GM19023 (cell line): ENCODE measurements around the gene GPC5.
"Not testable (repeated sequence)": the region's sequence is repeated elsewhere in the genome, so short reads cannot be mapped to it uniquely, and the experiment has no call there.

Source experiments
- ATAC-seq: cut with Tn5 transposase; IDR thresholded peaks from one replicate; pipeline ENCODE4 v1.9.1; 2021; ENCODE audit warnings: mild to moderate bottlenecking, moderate library complexity; ENCODE audit not compliant: unreplicated experiment

The GPC5 gene

DNA sequence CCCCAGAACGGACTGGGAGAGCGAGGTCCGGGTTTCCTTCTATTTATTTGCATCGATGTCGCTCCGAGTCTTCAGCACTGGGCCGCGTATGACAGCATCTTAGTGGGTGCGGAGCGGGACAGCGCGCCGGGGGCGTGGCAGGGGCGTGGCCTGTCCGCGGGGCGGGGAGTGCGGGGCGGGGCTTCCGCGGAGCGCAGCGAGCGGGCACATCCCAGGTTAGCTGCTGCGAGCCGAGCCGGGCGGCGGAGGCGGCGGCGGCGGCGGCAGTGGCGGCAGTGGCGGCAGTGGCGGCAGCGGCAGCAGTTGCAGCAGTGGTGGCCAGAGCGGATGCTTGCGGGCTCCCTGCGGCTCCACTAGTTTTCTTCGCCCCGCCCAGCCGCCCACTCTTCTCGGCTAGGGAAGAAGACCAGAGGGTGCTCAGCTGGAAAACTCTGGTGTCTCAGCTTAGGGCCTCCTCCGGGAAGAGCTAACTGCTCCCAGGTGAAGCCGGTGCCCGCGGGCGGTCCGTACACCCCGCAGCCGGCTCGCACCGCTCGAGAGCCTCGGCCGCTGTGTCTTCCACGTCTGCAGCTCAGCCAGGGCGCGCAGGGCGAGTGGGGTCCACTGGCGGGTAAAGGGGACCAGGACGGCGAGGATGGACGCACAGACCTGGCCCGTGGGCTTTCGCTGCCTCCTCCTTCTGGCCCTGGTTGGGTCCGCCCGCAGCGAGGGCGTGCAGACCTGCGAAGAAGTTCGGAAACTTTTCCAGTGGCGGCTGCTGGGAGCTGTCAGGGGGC, at the start of gene GPC5:
TSS of gene GPC5 (plus strand) at position 209 of the 776 bp plus-strand sequence.
- peak; percentile 97 for ATAC-seq

DNA sequence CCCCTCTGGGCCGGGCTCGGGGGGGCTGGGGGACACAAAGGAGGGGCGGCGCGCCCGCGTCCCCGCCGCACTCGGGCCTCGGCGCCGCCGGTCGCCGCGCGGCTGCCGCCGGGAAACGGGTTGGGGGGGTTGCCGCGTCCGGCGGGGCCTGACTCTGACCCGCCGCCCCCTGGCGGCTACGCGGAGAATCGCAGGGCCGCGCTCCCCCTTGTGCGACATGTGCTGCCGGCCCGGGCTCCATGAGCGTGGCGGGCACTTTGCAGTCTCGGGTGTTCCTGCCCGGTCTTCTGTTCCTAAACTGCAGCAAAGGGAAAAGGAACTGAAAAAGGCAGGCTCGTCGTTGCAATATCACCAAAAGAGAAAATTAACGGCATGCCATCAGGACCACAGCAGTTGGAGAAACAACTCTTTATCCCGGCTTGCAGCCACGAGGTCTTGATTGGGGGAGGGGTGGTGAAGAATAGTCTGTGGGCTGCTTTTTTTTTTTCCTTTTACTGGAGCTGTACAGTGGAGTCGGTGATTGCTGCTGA, 49.5 kb upstream of the GPC5 start:
- peak; percentile 54 for ATAC-seq

DNA sequence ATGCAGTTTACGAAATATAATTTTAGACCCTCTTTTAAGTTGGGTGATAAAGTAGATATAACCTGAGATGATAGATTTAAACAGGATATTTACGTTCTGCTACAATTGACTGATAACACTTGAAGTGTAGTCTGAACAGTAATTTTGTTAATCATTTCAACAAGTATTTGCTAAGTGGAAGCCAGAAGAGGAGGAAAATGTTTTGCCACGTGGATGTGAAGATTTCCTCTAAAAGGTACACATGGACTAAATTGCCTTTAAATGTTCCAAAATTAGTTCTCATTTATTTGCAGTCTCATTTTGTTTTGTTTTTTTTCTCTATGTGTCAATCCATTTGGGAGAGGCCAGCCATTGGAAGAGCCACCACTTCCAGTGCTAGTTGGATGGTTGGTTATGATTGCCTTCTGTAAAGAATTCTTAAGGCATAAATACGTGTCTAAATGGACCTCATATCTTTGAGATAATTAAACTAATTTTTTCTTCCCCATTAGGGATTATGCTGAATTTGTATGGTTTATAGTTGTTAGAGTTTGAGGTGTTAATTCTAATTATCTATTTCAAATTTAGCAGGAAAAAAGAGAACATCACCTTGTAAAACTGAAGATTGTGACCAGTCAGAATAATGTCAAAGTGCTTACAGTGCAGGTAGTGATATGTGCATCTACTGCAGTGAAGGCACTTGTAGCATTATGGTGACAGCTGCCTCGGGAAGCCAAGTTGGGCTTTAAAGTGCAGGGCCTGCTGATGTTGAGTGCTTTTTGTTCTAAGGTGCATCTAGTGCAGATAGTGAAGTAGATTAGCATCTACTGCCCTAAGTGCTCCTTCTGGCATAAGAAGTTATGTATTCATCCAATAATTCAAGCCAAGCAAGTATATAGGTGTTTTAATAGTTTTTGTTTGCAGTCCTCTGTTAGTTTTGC, 48.2 kb upstream of the GPC5 start:
- no peak for ATAC-seq

DNA sequence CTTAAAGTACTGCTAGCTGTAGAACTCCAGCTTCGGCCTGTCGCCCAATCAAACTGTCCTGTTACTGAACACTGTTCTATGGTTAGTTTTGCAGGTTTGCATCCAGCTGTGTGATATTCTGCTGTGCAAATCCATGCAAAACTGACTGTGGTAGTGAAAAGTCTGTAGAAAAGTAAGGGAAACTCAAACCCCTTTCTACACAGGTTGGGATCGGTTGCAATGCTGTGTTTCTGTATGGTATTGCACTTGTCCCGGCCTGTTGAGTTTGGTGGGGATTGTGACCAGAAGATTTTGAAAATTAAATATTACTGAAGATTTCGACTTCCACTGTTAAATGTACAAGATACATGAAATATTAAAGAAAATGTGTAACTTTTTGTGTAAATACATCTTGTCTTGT, 47.3 kb upstream of the GPC5 start:
- ATAC-seq: no peak

DNA sequence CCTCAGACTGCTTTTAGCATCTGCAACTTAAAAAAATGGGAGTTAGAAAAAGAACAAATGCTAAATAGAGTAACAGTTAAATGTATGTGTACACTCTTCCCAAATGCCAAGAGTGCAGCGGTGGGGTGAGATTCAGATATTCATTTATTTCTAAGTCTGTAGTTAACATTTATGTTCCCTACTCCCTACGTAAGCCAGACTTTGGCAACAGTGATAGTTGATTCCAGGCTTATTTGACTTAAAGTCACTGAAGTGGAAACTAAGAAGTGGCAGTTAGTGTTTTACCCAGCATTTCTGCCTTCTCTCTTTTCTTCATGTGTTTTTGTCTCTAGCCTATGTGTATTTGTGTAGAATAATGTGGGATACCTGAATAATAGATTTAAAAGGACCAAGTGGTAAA, 46.4 kb upstream of the GPC5 start:
- no peak for ATAC-seq

DNA sequence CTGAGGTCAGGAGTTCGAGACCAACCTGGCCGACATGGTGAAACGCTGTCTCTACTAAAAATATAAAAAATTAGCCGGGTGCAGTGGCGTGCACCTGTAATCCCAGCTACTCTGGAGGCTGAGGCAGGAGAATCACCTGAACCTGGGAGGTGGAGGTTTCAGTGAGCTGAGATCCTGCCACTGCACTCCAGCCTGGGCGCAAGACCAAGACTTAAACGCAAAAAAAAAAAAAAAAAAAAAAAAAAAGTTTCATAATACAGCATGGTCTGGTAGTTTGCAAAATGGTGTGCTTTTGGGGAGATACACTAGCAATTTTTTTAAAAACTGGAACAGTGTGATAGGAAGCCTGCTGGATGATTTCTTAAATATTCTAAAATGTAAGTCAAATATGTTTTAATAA, 45.5 kb upstream of the GPC5 start:
- ATAC-seq: not testable (repeated sequence)

DNA sequence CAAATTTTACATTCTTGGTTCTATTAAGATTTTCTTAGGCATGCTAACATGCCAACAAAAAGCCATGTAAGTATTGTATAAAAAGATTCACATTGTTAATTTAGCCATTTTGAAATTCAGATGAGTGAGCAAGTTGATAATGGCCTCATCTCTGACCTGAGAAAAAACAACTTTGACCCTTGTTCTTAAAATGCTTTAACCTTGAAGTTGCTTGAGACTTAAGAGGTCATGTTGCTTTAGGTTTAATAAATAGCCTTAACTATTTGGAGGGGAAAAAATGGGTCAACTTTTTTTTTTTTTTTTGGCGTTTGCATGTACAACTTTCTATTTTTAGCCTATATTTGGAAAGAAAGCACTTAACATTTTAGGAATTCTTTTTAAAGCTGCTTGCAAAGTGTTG, 44.9 kb upstream of the GPC5 start:
- ATAC-seq: no peak

DNA sequence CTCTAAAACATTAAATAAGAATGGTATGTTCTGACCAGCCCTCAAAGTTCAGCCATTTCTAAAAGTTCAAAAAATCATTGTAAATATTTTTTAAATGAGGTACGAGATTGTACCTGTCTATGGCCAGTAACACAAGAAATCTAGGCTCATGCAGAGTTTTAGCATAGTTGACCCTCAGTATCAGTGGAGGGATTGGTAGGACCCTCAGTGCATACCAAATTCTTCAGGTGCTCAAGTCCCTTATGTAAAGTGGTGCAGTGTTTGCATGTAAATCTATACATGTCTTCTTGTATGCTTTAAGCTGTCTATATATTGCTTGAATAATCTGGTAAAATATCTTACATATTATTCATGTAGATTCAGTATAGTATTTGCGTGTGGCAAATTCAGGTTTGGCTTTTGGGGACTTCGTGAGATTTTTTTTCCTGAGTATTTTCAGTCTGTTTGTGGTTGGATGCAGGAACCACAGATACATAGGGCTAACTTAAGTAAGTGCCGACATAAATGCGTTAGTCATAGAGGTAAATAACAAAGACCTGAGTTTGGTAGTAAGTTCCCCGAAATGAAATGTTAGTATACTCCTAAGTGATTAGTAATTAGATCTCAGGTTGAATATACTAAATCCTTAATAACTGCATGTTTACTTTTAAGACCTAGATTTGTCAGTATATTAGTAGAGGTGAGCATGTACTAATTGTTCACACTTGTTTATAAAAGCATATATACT, 43.2 kb upstream of the GPC5 start:
- ATAC-seq: no peak

DNA sequence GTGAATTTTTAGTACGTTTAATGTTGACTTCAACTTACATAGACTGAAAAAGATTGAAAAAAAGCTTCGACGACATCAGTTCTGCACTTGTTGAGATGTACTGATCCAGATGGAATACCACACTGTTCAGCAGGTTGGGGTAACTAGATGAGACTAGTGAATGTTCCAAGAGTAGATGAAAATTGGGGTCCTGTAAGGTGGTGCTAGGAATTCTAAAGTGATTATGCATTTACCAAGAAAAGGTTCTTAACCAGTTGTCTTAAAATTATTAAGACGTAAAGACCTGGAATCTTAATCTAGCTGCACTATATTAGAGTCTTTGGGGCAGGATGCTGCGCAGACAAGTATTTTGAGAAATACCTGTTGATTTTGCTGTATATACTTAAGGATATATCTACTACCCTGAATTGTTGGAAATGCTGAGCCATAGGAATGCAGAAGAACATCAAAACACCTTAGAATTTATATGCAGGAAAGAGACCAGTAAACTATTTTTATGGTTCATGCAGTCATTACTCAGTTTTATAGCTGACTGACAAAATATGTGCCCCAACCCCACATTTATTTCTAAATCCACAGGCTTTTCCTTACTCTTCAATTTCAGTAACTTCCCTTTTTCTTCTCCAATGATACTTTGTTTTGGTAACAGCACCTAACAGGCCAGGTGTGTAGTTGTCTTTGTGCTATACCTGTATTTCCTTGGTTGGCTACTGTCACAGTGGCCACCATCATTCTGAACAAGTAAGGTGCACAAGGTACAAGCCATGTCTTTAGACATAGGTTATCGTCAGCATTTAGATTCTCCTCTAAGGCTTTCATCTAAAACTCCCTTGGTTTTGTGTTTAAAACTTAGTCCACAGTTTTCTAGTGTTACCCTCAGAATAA, 42.4 kb upstream of the GPC5 start:
- ATAC-seq: no peak

DNA sequence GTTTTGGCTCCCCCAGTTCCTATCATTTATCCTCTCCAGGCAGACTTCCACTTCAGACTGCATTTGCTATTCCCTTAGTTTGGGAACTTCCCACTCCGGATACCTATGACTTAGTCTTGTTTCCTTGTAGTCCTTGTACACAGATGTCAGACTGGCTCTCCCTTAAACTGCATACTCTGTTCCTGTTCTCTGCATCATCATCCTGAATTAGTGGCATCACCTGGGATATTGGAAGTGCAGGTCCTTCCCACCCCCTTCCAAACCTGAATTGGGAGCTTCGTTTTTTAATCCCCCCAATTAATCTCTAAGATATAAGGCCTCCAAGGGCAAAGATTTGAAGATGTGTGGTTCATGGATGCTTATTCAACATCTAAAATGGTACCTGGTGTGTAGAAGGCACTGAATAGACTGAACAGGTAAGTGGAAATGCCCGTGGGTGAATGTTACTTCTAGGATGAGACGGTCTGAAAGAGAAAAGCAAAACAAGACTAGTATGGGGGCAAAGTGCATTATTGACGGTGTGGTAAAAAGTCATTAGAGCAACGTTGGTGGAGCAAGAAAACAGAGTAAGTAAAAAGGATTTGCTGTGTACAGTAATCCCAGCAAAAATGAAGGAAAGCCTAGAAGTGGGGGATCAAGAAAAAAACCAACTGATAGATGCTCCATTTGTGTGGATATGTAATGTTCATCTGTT, 41.4 kb upstream of the GPC5 start:
- ATAC-seq: no peak

DNA sequence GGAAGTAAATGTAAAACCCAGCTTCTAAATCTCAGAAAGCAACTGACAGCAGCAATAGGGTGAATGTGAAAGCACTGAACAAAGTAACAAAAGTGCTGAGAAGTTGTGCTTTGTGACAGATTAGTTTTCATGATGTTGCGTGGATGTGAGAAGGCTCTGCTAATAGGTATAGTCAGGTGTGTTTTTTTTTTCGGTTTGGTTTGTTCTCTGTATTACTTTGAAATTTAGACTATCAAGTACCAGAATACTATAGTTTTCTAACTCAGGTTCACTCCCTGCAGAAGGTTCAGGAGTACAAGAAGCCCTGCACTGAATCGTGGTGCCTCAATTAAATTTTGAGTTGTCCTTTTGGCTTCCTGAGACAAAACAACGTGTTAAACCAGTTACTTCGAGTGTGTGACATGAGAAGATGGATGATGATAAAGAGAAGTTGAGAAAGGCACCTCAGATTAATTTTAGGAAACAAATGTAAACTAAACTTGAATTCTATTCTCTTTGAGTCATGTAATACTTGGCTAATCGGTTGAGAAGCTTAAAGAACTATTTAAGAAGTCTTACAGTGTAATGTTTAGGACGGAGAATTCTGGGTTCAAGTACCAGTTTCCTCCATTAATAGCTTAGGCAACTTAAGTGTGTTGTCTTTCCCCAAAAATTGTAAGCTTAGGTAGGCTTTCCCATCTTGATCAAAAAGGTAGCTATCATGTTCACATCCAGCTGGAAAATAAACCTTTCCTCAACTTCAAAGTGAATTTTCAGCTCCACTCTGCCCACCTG, 40.6 kb upstream of the GPC5 start:
- no peak for ATAC-seq

DNA sequence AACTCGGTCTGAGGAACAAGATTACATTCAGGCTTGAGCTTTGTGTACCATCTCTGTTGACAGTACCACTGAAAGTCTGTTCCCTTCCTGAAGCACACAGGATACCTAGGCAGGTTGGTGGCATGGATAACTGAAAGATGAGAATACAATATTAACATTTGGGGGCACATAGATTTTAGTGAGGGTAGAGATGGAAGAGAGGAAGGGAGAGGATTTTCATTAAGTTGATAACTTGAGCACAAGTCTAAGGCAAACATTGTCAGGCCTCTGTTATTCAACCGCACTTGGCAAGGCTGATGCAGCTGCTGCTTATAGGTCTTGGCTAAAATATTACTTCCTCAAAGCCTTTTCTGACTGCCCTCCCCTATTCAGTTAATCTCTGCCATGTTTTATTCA, 40.0 kb upstream of the GPC5 start:
- no peak for ATAC-seq

DNA sequence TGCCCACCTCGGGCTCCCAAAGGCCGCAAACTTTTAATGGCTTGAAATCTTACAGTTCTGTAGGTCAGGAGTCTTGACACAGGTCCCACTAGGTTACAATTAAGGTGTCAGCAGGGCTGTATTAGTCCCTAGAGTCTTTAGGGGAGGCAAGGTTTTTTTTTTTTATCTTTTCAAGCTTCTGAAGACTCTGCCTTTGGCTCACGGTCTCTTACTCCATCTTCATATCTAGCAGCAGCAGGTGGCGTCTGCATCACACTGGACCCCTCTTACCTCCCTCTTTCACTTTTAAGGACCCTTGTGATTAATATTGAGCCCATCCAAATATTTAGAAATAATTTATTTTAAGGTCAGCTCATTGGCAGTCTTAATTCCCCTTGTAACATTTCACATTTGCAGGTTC, 39.3 kb upstream of the GPC5 start:
- ATAC-seq: no peak

DNA sequence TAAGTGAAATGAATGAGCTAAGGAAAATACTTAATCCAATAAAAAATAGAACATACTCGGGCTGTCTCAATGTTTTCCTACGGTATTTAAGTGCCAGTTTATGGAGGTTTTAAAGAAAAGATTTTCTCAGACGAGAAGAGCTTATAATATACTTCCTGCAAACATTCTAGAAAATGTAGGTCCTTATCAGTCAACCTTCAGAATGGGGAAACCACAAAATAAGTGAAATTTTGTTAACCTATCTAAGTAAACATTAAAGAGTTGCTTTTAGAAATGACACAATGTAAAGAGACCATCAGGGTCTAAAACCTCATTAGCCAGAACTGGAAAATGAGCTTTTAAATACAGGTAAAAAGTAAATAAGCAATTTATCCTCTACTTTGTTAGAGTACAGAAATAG, 38.8 kb upstream of the GPC5 start:
- no peak for ATAC-seq

DNA sequence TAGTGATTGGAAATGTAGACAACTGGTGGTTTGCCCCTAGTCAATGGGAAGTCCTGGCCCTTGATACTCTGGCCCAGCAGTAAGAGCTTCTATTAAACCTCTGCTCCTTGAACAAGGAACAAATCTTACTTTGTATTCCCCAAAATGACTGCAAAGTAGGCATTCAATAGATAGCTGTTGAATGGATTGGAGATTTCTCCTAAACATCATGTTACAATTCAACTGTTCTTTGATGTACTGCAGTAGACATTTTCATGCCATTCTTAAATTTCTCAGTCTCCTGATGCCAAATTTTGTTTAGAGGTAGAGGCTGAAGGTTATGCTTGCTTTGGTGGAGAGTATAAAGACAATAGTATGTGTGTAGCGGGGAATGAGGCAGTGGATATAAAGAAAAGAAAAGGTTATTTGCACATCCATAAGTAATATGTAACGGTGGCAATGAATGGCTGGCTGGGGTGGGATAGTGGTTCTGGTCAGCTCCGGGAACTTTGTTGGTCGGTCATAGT, 38.1 kb upstream of the GPC5 start:
- ATAC-seq: no peak

DNA sequence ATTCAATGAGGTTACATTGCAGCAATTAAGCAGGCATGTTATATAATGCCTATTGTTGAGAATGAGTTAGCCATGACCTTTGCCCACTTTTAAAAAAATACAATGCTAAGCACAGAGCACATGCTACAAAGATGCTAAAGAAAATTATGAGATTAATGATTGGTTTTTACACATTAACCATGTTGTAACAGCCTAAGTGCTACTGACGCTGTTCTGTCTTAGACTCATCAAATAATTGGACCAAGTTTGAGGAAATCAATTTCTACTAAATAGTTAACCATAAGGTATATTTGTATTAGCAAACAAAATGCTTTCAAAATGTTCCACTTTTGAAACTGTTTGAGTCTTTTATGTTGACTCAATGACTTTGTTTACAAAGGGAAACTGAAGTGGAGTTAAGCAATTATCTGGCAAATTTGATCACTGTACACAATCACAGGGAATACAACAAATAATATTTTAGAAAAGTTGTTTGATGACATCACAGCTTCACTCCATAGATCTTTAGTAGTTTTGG, 36.6 kb upstream of the GPC5 start:
- ATAC-seq: no peak

DNA sequence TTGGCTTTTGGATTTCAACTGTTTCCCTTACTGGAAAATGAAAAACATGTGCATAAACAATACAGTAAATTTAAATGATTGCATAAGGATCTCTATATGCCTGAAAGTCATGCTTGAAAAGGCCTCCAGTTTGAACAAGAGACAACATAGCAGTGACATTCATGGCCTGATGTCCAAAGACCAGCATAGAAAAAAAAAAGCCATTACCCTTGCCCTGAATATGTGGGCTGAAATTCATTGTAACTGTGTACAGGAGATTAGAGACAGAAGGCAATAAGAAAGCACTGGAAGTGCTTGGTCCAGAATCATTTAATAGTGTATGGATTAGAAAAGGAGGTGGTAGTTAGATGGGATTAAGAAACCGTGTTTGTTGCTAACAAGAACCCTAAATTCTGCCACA, 35.5 kb upstream of the GPC5 start:
- no peak for ATAC-seq

DNA sequence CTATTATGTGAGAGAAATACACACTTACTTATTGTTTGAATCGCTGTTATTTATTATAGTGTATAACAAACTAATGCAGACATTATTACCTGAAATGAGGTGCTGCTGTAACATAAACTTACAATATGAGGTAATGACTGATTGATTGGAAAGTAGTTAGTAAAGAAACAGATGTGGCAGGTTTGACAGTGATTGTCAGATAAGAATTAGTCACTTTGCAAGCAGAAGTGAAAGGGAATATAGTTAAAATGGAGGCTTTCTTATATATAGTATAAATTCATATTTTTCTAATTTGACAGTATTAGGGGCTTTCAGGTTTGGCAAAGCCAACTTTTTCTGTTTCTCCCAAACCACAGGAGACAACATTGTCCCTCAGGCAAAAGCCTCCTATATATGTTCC, 30.3 kb upstream of the GPC5 start:
- no peak for ATAC-seq
